ENCODE results near the gene SPINK9. TPM values are rescaled to one million over a fixed set of nuclear protein-coding genes. Genes with fewer than 3 reads are reported as not detected.
"Not testable (repeated sequence)": the region's sequence is repeated elsewhere in the genome, so short reads cannot be mapped to it uniquely, and the experiment has no call there.

SPINK9 gene
- total RNA-seq, 1 donor from 2014 or later: not detected

DNA sequence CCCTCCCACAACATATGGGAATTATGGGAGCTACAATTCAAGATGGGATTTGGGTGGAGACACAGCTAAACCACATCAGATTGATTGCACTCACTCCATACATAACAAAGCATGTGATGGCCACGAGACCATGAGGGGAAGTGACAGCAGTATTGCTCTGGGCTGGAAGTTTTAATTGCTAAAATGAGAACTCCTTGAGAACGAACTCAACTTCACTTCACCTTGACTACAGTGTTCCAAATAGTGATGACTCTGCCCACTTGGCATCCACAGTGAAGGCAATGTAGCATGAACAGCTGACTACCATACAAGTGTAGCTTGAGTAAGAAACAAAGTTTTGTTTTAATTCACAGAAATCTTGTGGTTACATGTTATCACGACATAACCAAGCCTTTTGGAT is 23.9 kb upstream of the SPINK9 start:
- no peak overlapping the region for H3K4me3 ChIP-seq (ENCODE audit: low read depth, low read length)
- peak; percentile 71 for DNase-seq (ENCODE audit: low read depth)
- TF ChIP-seq, protein P1, sequence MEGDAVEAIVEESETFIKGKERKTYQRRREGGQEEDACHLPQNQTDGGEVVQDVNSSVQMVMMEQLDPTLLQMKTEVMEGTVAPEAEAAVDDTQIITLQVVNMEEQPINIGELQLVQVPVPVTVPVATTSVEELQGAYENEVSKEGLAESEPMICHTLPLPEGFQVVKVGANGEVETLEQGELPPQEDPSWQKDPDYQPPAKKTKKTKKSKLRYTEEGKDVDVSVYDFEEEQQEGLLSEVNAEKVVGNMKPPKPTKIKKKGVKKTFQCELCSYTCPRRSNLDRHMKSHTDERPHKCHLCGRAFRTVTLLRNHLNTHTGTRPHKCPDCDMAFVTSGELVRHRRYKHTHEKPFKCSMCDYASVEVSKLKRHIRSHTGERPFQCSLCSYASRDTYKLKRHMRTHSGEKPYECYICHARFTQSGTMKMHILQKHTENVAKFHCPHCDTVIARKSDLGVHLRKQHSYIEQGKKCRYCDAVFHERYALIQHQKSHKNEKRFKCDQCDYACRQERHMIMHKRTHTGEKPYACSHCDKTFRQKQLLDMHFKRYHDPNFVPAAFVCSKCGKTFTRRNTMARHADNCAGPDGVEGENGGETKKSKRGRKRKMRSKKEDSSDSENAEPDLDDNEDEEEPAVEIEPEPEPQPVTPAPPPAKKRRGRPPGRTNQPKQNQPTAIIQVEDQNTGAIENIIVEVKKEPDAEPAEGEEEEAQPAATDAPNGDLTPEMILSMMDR (conservative IDR thresholded peaks at IDR 0.05; ENCODE audit: low read depth, low read length): no peak

GRCh38 chr5:148312153-148312552 is 23.2 kb upstream of the SPINK9 start, which contains the start of gene SPINK7:
Gene SPINK7, plus strand, starts transcription at chr5:148312423. Its CDS starts 61 bp downstream, at chr5:148312484.
- DNase-seq (ENCODE audit: low read depth): no peak
- TF ChIP-seq, protein P1 (conservative IDR thresholded peaks at IDR 0.05; ENCODE audit: low read depth, low read length): no peak
- H3K4me3 ChIP-seq (ENCODE audit: low read depth, low read length): no peak within 1 kb of the TSS

DNA sequence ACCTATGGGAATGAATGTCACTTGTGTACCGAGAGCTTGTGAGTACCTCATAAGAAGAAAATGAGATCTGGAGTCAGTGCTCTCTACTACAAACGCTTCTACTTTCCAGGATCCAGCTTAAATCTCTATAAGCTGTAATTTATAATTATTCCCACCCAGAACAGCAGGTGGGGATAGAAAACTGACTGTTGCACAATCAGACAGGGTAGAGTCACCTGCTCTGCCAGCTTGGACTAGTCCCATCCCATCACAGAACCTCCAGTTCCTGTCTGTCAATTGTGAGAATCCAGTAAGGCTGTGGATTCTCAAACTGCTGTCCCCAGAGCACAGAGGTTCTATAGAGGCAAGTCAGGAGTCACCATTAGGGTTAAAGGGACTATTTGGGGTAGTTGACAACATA is 21.2 kb upstream of the SPINK9 start:
- TF ChIP-seq, protein P1 (conservative IDR thresholded peaks at IDR 0.05; ENCODE audit: low read depth, low read length): peak; percentile 9
- H3K4me3 ChIP-seq (ENCODE audit: low read depth, low read length): no peak overlapping the region
- no peak for DNase-seq (ENCODE audit: low read depth)

GRCh38 chr5:148314731-148315130 is 20.6 kb upstream of the SPINK9 start:
- H3K4me3 ChIP-seq (ENCODE audit: low read depth, low read length): no peak overlapping the region
- TF ChIP-seq, protein P1 (conservative IDR thresholded peaks at IDR 0.05; ENCODE audit: low read depth, low read length): no peak
- no peak for DNase-seq (ENCODE audit: low read depth)

- H3K4me3 ChIP-seq (ENCODE audit: low read depth, low read length): peak overlapping the region; percentile 51
- not testable (repeated sequence) for DNase-seq (ENCODE audit: low read depth)
Measured at GRCh38 chr5:148320011-148320963, 15.1 kb upstream of the SPINK9 start.

GRCh38 chr5:148333262-148333849 is 2.0 kb upstream of the SPINK9 start:
- TF ChIP-seq, protein P1 (conservative IDR thresholded peaks at IDR 0.05; ENCODE audit: low read depth, low read length): no peak
- no peak for DNase-seq (ENCODE audit: low read depth)
- no peak overlapping the region for H3K4me3 ChIP-seq (ENCODE audit: low read depth, low read length)

GRCh38 chr5:148336704-148337435 is 1.5 kb downstream of the SPINK9 start:
- DNase-seq (ENCODE audit: low read depth): no peak
- TF ChIP-seq, protein P1 (conservative IDR thresholded peaks at IDR 0.05; ENCODE audit: low read depth, low read length): no peak
- H3K4me3 ChIP-seq (ENCODE audit: low read depth, low read length): no peak overlapping the region

Measured in epithelial cell of proximal tubule (primary cell).